Bronchial epithelial cell (primary cell): ENCODE results near the gene GRIP2. TPM values are rescaled to one million over a fixed set of nuclear protein-coding genes. Genes with fewer than 3 reads are reported as not detected.

Source experiments
- DNase-seq: peaks from one replicate; pipeline ENCODE4 v3.0.0-alpha.2; 2010; ENCODE audit warnings: low read depth
- FAIRE-seq: peaks from 2 replicates; lab custom pipeline; 2011; peaks lifted over from hg19 to GRCh38; lab: Jason Lieb, UNC
- H3K27me3 ChIP-seq: 2 replicates; pipeline ENCODE4 v1.5.1; 2011; ENCODE audit warnings: low read length; ENCODE audit not compliant: control insufficient read depth, insufficient read depth
- H3K36me3 ChIP-seq: 2 replicates; pipeline ENCODE4 v1.5.1; 2011; ENCODE audit warnings: low read length; ENCODE audit not compliant: control insufficient read depth, insufficient read depth
- H3K4me3 ChIP-seq: 2 replicates; pipeline ENCODE4 v1.5.1; 2011; ENCODE audit warnings: mild to moderate bottlenecking, low read depth, low read length, control low read depth
- CTCF ChIP-seq: IDR thresholded peaks from 2 replicates; pipeline ENCODE4 v1.5.1; 2011; ENCODE audit warnings: mild to moderate bottlenecking, moderate library complexity, low read length, control low read depth, inconsistent platforms; ENCODE audit not compliant: insufficient read depth, severe bottlenecking
- total RNA-seq: library from RNA; depleted of rRNA; stranded (reverse); fragments of >200 nt; gene quantifications from 2 replicates; pipeline ENCODE4 v1.2.1, GENCODE V29; 2014

The GRIP2 gene
- total RNA-seq, 1 donor from 2014 or later, result under 0.01 TPM

DNA sequence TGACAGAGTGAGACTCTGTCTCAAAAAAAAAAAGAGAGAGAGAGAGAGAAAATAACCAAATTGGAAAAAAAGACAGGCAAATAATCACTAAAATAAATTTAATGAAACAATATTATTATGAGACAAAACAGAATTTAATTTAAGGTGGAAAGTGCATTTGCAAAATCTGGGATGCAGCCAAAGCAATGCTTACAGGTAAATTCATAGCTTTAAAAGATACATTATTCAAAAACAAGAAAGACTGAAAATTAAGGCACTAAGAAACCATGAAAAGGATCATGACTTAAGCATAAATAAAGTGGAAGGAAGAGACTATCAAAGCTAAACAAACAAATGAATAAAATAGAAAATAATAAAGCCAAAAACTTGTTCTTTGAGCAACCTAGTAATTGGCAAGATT is 37.7 kb downstream of the GRIP2 start:
- TF ChIP-seq CTCF, result no peak
- H3K27me3 ChIP-seq, result peaks cover 5% of the 10 kb centered on the region
- no peaks in the 10 kb centered on the region for H3K36me3 ChIP-seq
- no peak for FAIRE-seq
- DNase-seq, result no peak
- H3K4me3 ChIP-seq, result no peak overlapping the region

DNA sequence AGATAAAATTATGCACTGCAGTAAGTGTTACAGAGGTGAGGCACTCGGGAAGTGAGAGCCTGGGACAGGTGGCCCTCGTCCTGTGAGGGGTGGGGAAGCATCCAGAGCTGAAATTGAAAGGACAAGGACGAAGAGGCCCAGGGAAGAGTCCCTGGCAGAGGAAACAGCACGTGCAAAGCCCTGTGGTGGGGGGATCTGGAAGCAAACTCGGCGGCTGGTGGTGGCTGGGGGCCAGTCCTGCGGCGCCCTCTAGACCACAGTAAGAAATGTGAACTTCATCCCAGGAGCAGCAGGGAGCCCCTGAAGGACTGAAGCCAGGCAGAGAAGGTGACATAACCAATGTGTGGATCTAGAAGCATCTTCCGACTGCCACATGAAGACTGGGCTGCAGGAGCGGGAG is 42.8 kb downstream of the GRIP2 start:
- peaks cover 4% of the 10 kb centered on the region for H3K27me3 ChIP-seq
- FAIRE-seq (no peak), DNase-seq (no peak)
- no peaks in the 10 kb centered on the region for H3K36me3 ChIP-seq
- no peak for TF ChIP-seq CTCF
- H3K4me3 ChIP-seq, result no peak overlapping the region

GRCh38 chr3:14496351-14496750 is 43.8 kb downstream of the GRIP2 start:
- H3K4me3 ChIP-seq, result no peak overlapping the region
- FAIRE-seq (peak; percentile 18), DNase-seq (no peak)
- H3K27me3 ChIP-seq, result peaks cover 4% of the 10 kb centered on the region
- no peaks in the 10 kb centered on the region for H3K36me3 ChIP-seq
- TF ChIP-seq CTCF, result no peak

GRCh38 chr3:14494973-14495300 is 45.2 kb downstream of the GRIP2 start:
- Histone ChIP-seq H3K27me3 (peaks cover 4% of the 10 kb centered on the region), H3K4me3 (no peak overlapping the region), H3K36me3 (no peaks in the 10 kb centered on the region)
- DNase-seq, result no peak
- FAIRE-seq, result peak; percentile 7
- TF ChIP-seq CTCF, result no peak

GRCh38 chr3:14494279-14494972 is 45.7 kb downstream of the GRIP2 start:
- peaks cover 4% of the 10 kb centered on the region for H3K27me3 ChIP-seq
- DNase-seq, result no peak
- no peaks in the 10 kb centered on the region for H3K36me3 ChIP-seq
- no peak overlapping the region for H3K4me3 ChIP-seq
- peak; percentile 32 for FAIRE-seq
- no peak for TF ChIP-seq CTCF
